GM12878 (cell line): ENCODE data around the gene MIEF1. TPM values are rescaled to one million over a fixed set of nuclear protein-coding genes. Genes with fewer than 3 reads are reported as not detected.
"Not testable (repeated sequence)": the region's sequence is repeated elsewhere in the genome, so short reads cannot be mapped to it uniquely, and the experiment has no call there.

ENCODE experiments used
- ATAC-seq: fragments of 200-7000 bp; cut with Tn5 transposase; 3 replicates; pipeline ENCODE4 v1.9.1; 2020; ENCODE audit warnings: mild to moderate bottlenecking, moderate library complexity
- BruUV-seq: library from RNA; stranded (reverse); fragments of 400-500 nt; replicated peaks from 2 replicates; lab custom pipeline; 2021; lab: Mats Ljungman, UMichigan
- CTCF ChIA-PET: fragments of 300-600 bp; sonication (Branson Sonifier 250); formaldehyde crosslinking; extraction: SDS; loops from one replicate; lab custom pipeline; 2021; ENCODE audit warnings: inconsistent platforms; lab: Yijun Ruan, JAX
- POLR2A ChIA-PET: fragments of 350-600 bp; formaldehyde crosslinking; extraction: SDS; loops from one replicate; lab custom pipeline; 2021; ENCODE audit warnings: inconsistent platforms; lab: Charles Lee
- RAD21 ChIA-PET: fragments of 300-600 bp; sonication (Branson Sonifier 250); formaldehyde crosslinking; loops from one replicate; lab custom pipeline; 2023; ENCODE audit warnings: antibody characterized with exemption; ENCODE audit not compliant: unreplicated experiment; lab: Charles Lee
- SMC1A ChIA-PET: fragments of 300-600 bp; sonication (Branson Sonifier 250); formaldehyde crosslinking; loops from one replicate; lab custom pipeline; 2023; ENCODE audit not compliant: unreplicated experiment, uncharacterized antibody; lab: Charles Lee
- DNase-seq: peaks from one replicate; pipeline ENCODE4 v3.0.0-alpha.2; 2011; ENCODE audit warnings: low read depth, low spot score
- FAIRE-seq: peaks from 3 replicates; lab custom pipeline; 2011; peaks lifted over from hg19 to GRCh38; lab: Jason Lieb, UNC
- H2AFZ ChIP-seq: 2 replicates; pipeline ENCODE4 v1.6.0; 2011; ENCODE audit warnings: low read depth, low read length, control low read depth; ENCODE audit not compliant: control insufficient read depth
- H3K27ac ChIP-seq: 2 replicates; pipeline ENCODE4 v1.5.1; 2011; ENCODE audit warnings: control low read depth; ENCODE audit not compliant: control insufficient read depth, insufficient read depth
- H3K27me3 ChIP-seq, 2 experiments: replicated peaks in 1 of 2; 2 replicates each; pipeline versions ENCODE4 v1.6.0 to v1.6.1; 2011; ENCODE audit warnings: low read length in 1 of 2; ENCODE audit not compliant: control insufficient read depth in 2 of 2, insufficient read depth in 2 of 2
- H3K36me3 ChIP-seq, 2 experiments: 2 replicates each; pipeline ENCODE4 v1.5.1; 2011; ENCODE audit warnings: low read length in 1 of 2; ENCODE audit not compliant: control insufficient read depth in 2 of 2, insufficient read depth in 2 of 2
- H3K4me1 ChIP-seq: 2 replicates; pipeline ENCODE4 v1.6.1; 2011; ENCODE audit warnings: mild to moderate bottlenecking, low read length, moderate library complexity, mixed read lengths; ENCODE audit not compliant: control insufficient read depth, insufficient read depth
- H3K4me2 ChIP-seq: 2 replicates; pipeline ENCODE4 v1.6.0; 2011; ENCODE audit warnings: control low read depth; ENCODE audit not compliant: control insufficient read depth, insufficient read depth
- H3K4me3 ChIP-seq: fragments of 200-600 bp; sonication (generic); 2 replicates; pipeline ENCODE4 v1.5.1; 2016
- H3K79me2 ChIP-seq: 2 replicates; pipeline ENCODE4 v1.6.0; 2011; ENCODE audit warnings: low read length; ENCODE audit not compliant: control insufficient read depth, insufficient read depth
- H3K9ac ChIP-seq: 2 replicates; pipeline ENCODE4 v1.8.0; 2011; ENCODE audit warnings: low read length, control low read depth, mixed read lengths; ENCODE audit not compliant: control insufficient read depth, insufficient read depth
- H3K9me3 ChIP-seq: replicated peaks from 3 replicates; pipeline ENCODE4 v1.5.1; 2011; ENCODE audit warnings: mild to moderate bottlenecking, low read length; ENCODE audit not compliant: control insufficient read depth, insufficient read depth
- H4K20me1 ChIP-seq: 2 replicates; pipeline ENCODE4 v1.6.0; 2011; ENCODE audit not compliant: control insufficient read depth, insufficient read depth
- EGR1 ChIP-seq, 2 experiments: IDR thresholded peaks; 1 replicate in 1 of 2; 2 replicates in 1 of 2; pipeline ENCODE4 v1.6.1; 2011 to 2012; ENCODE audit warnings: low read depth in 2 of 2, low read length in 2 of 2, borderline replicate concordance in 1 of 2, mild to moderate bottlenecking in 1 of 2, moderate library complexity in 1 of 2
- LARP7 ChIP-seq: fragments of 450-650 bp; IDR thresholded peaks from 2 replicates; pipeline ENCODE4 v1.6.1; 2017; ENCODE audit warnings: mild to moderate bottlenecking
- NFXL1 ChIP-seq: fragments of 450-650 bp; IDR thresholded peaks from 2 replicates; pipeline ENCODE4 v1.6.1; 2017; ENCODE audit warnings: antibody characterized with exemption, mild to moderate bottlenecking, borderline replicate concordance
- RFX5 ChIP-seq: IDR thresholded peaks from 2 replicates; pipeline ENCODE4 v1.6.1; 2011; ENCODE audit warnings: low read depth, low read length, improper control_type of control experiment
- WGBS: methylation state at CpG from one replicate; pipeline ENCODE4 v1.1.6; 2016; ENCODE audit warnings: low lambda C conversion rate; ENCODE audit not compliant: insufficient replicate concordance, insufficient coverage; ENCODE audit errors: missing lambda C conversion rate; 5-methylcytosine and 5-hydroxymethylcytosine counted together
- in situ Hi-C: fragments of 300-500 bp; cut with MboI; formaldehyde crosslinking; loops from 9 replicates; pipeline ENCODE4 v1.14.3; 2018; ENCODE audit warnings: mixed read lengths
- intact Hi-C: fragments of 100-400 bp; cut with micrococcal nuclease; formaldehyde crosslinking; loops from one replicate; pipeline ENCODE4 v1.14.2; 2022; ENCODE audit not compliant: unreplicated experiment
- polyA plus RNA-seq, 11 experiments: library from polyadenylated mRNA; depleted of rRNA in 4 of 11; unstranded in 6 of 11; stranded (reverse) in 5 of 11; fragments of >200 nt; fragmentation: Nextera tagmentation in 4 of 11; fragmentation: Illumina TruSeq in 1 of 11; extraction: Ambion mirVana in 4 of 11; extraction: Trizol in 1 of 11; gene quantifications; 1 replicate in 1 of 11; 2 replicates in 10 of 11; pipeline versions ENCODE4 v1.2.1 to v1.2.3, GENCODE V29; 2011 to 2016; ENCODE audit warnings: inconsistent platforms in 2 of 11, missing spikeins in 2 of 11, low read depth in 1 of 11
- total RNA-seq, 4 experiments: library from RNA; depleted of rRNA in 3 of 4; stranded (reverse); fragments of >200 nt in 3 of 4; fragmentation: Illumina TruSeq in 1 of 4; extraction: Trizol in 1 of 4; gene quantifications; 2 replicates each; pipeline versions ENCODE4 v1.2.1 to v1.2.3, GENCODE V29; 2013 to 2021
- TF ChIP-seq, protein P1 (sequence below): IDR thresholded peaks from 2 replicates; pipeline ENCODE4 v1.6.1; 2012; ENCODE audit warnings: low read depth, low read length, improper control_type of control experiment

The MIEF1 gene
- total and polyA plus RNA-seq, 10 of the 15 experiments (the other 5 are each of a cell fraction or from before 2014, with no cell fraction given) = 12.4 to 52.3 (median 29.3) TPM

DNA sequence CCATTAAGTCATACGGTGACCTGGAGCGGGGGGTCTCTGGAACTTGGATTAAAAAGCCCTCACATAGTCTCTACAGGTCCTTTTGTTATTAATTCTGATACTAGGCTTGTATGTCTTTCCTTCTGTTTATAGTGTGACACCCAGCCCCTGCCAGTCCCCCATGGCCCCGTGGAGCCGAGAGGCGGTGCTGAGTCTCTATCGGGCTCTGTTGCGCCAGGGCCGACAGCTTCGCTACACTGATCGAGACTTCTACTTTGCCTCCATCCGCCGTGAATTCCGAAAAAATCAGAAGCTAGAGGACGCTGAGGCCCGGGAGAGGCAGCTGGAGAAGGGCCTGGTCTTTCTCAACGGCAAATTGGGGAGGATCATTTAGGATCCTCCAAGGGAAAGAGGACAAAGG is 2.0 kb downstream of the MIEF1 start (continued):
- TF ChIP-seq LARP7 = no peak
- TF ChIP-seq, protein P1, sequence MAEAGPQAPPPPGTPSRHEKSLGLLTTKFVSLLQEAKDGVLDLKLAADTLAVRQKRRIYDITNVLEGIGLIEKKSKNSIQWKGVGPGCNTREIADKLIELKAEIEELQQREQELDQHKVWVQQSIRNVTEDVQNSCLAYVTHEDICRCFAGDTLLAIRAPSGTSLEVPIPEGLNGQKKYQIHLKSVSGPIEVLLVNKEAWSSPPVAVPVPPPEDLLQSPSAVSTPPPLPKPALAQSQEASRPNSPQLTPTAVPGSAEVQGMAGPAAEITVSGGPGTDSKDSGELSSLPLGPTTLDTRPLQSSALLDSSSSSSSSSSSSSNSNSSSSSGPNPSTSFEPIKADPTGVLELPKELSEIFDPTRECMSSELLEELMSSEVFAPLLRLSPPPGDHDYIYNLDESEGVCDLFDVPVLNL = no peak
- no peak for TF ChIP-seq EGR1 (IDR thresholded peaks at IDR 0.05; ENCODE audit: borderline replicate concordance in 1 of 2, low read depth in 2 of 2, low read length in 2 of 2)
- no peak for TF ChIP-seq RFX5
- TF ChIP-seq NFXL1 = no peak

GRCh38 chr22:39507021-39507420 is 4.9 kb downstream of the MIEF1 start:
- DNase-seq, H2AFZ ChIP-seq, POLR2A ChIA-PET, H3K4me3 ChIP-seq, RAD21 ChIA-PET, H4K20me1 ChIP-seq, H3K4me2 ChIP-seq, H3K4me1 ChIP-seq, FAIRE-seq, ATAC-seq, H3K9ac ChIP-seq, H3K27me3 ChIP-seq, BruUV-seq, H3K9me3 ChIP-seq, intact Hi-C loops, H3K27ac ChIP-seq: not testable (repeated sequence)
- SMC1A ChIA-PET = interaction anchor here (0.7 to 1.3 kb wide), 3 partner anchors 9 to 301 kb away, joined by 3 to 4 read pairs (median 3); no protein-coding TSS in a partner anchor
- H3K36me3 ChIP-seq = peaks cover 25 to 45% of the 10 kb centered on the region in 2 experiments
- H3K79me2 ChIP-seq = peaks cover 63% of the 10 kb centered on the region
- 96% methylated on average over 10 of the region's 10 CpGs for WGBS
- CTCF ChIA-PET = interaction anchor here (1.0 to 1.5 kb wide), 7 partner anchors 10 to 23 kb away, joined by 3 to 8 read pairs (median 4); partner anchors contain the start of gene ATF4
- in situ Hi-C loops = loop anchor here (25.0 kb wide), 1 partner anchor 345 kb away; the partner anchor contains the start of gene CBX7
